ENCODE data around the gene PRRG1.

- TF ChIP-seq POLR2AphosphoS5 (IDR thresholded peaks at IDR 0.05) = no peak
- no peak for TF ChIP-seq CTCF (IDR thresholded peaks at IDR 0.05; ENCODE audit: poor library complexity, severe bottlenecking)
- no peak for TF ChIP-seq RAD21 (conservative IDR thresholded peaks at IDR 0.05)
- TF ChIP-seq EZH2 (IDR thresholded peaks at IDR 0.05; ENCODE audit: borderline replicate concordance, insufficient read depth, low read length, poor library complexity, severe bottlenecking) = no peak
- no peak for TF ChIP-seq SMC3 (conservative IDR thresholded peaks at IDR 0.05; ENCODE audit: poor library complexity)
- TF ChIP-seq REST (IDR thresholded peaks at IDR 0.05; ENCODE audit: borderline replicate concordance) = no peak
- no peak for TF ChIP-seq TAF1 (IDR thresholded peaks at IDR 0.05; ENCODE audit: low read depth)
Measured at GRCh38 chrX:37357436-37357835, 8.3 kb downstream of the PRRG1 start.

Measured in neural cell (in vitro differentiated cells).